Ureter (tissue), 1 donor: ENCODE results near the gene CCDC60. TPM values are rescaled to one million over a fixed set of nuclear protein-coding genes. Genes with fewer than 3 reads are reported as not detected.

Source experiments
- DNase-seq: peaks from one replicate; pipeline ENCODE4 v3.0.0-alpha.2; 2020; ENCODE audit warnings: low spot score
- total RNA-seq: library from RNA; stranded (reverse); gene quantifications from one replicate; pipeline ENCODE4 v1.2.4, GENCODE V29; 2023
- donor health status: DM: yes; HTN: yes; CAD: no.

The CCDC60 gene
- total RNA-seq, 1 donor from 2014 or later, result 4.8 TPM

GRCh38 chr12:119384340-119384739 lies 49.8 kb downstream of the CCDC60 start:
- DNase-seq, result no peak

GRCh38 chr12:119385659-119386058 lies 51.1 kb downstream of the CCDC60 start:
- DNase-seq, result no peak

- DNase-seq, result no peak
Observed at GRCh38 chr12:119389687-119390086, 55.2 kb downstream of the CCDC60 start.

- no peak for DNase-seq
Observed at GRCh38 chr12:119391673-119392072, 57.1 kb downstream of the CCDC60 start.

GRCh38 chr12:119393677-119394076 lies 59.1 kb downstream of the CCDC60 start:
- no peak for DNase-seq

- DNase-seq, result no peak
Observed at GRCh38 chr12:119397540-119397939, 63.0 kb downstream of the CCDC60 start.

- no peak for DNase-seq
Observed at GRCh38 chr12:119398190-119398589, 63.7 kb downstream of the CCDC60 start.

GRCh38 chr12:119399301-119399700 lies 64.8 kb downstream of the CCDC60 start:
- no peak for DNase-seq

- DNase-seq, result no peak
Observed at GRCh38 chr12:119406308-119406707, 71.8 kb downstream of the CCDC60 start.

GRCh38 chr12:119406811-119407210 lies 72.3 kb downstream of the CCDC60 start:
- DNase-seq, result no peak

GRCh38 chr12:119409043-119409442 lies 74.5 kb downstream of the CCDC60 start:
- DNase-seq, result no peak

GRCh38 chr12:119410396-119410795 lies 75.9 kb downstream of the CCDC60 start:
- no peak for DNase-seq

- DNase-seq, result no peak
Observed at GRCh38 chr12:119412306-119412705, 77.8 kb downstream of the CCDC60 start.

GRCh38 chr12:119412811-119413794 lies 78.6 kb downstream of the CCDC60 start:
- DNase-seq, result peak; percentile 52

- no peak for DNase-seq
Observed at GRCh38 chr12:119415714-119416113, 81.2 kb downstream of the CCDC60 start.

GRCh38 chr12:119417440-119417839 lies 82.9 kb downstream of the CCDC60 start:
- no peak for DNase-seq

- DNase-seq, result no peak
Observed at GRCh38 chr12:119419381-119419780, 84.9 kb downstream of the CCDC60 start.

GRCh38 chr12:119423285-119423684 lies 88.8 kb downstream of the CCDC60 start:
- no peak for DNase-seq

GRCh38 chr12:119425623-119426022 lies 91.1 kb downstream of the CCDC60 start:
- no peak for DNase-seq

GRCh38 chr12:119431151-119431550 lies 96.6 kb downstream of the CCDC60 start:
- DNase-seq, result no peak

- DNase-seq, result no peak
Observed at GRCh38 chr12:119432949-119433348, 98.4 kb downstream of the CCDC60 start.

- DNase-seq, result no peak
Observed at GRCh38 chr12:119440803-119441360, 106.4 kb downstream of the CCDC60 start.

GRCh38 chr12:119444462-119445044 lies 110.0 kb downstream of the CCDC60 start:
- DNase-seq, result peak; percentile 47
